Measurements from ENCODE around the gene WASF2.
"Not testable (repeated sequence)": the region's sequence is repeated elsewhere in the genome, so short reads cannot be mapped to it uniquely, and the experiment has no call there.

WASF2 gene

GRCh38 chr1:27469334-27469733 lies 20.6 kb downstream of the WASF2 start:
- no peak for TF ChIP-seq CTCF (IDR thresholded peaks at IDR 0.05; ENCODE audit: insufficient read depth, low read depth, low read length, missing control alignments)
- DNase-seq (ENCODE audit: low read depth) = peak; percentile 32

GRCh38 chr1:27468378-27468777 lies 21.6 kb downstream of the WASF2 start:
- H3K4me3 ChIP-seq (ENCODE audit: low read length); DNase-seq (ENCODE audit: low read depth): not testable (repeated sequence)

More at GRCh38 chr1:27469334-27469733, 20.6 kb downstream of the WASF2 start:
- H3K4me3 ChIP-seq (ENCODE audit: low read length) = no peak overlapping the region

GRCh38 chr1:27464926-27465647 lies 24.9 kb downstream of the WASF2 start:
- TF ChIP-seq CTCF (IDR thresholded peaks at IDR 0.05; ENCODE audit: insufficient read depth, low read depth, low read length, missing control alignments) = no peak
- DNase-seq (ENCODE audit: low read depth) = no peak
- H3K4me3 ChIP-seq (ENCODE audit: low read length) = no peak overlapping the region

- peak; percentile 55 for DNase-seq (ENCODE audit: low read depth)
- H3K4me3 ChIP-seq (ENCODE audit: low read length) = not testable (repeated sequence)
Measured at GRCh38 chr1:27463916-27464315, 26.1 kb downstream of the WASF2 start.

GRCh38 chr1:27458521-27458920 lies 31.4 kb downstream of the WASF2 start:
- not testable (repeated sequence) for H3K4me3 ChIP-seq (ENCODE audit: low read length); DNase-seq (ENCODE audit: low read depth)

GRCh38 chr1:27455139-27455811 lies 34.7 kb downstream of the WASF2 start:
- TF ChIP-seq CTCF (IDR thresholded peaks at IDR 0.05; ENCODE audit: insufficient read depth, low read depth, low read length, missing control alignments) = no peak
- peak; percentile 86 for DNase-seq (ENCODE audit: low read depth)
- H3K4me3 ChIP-seq (ENCODE audit: low read length) = no peak overlapping the region

- no peak for DNase-seq (ENCODE audit: low read depth)
- no peak overlapping the region for H3K4me3 ChIP-seq (ENCODE audit: low read length)
- no peak for TF ChIP-seq CTCF (IDR thresholded peaks at IDR 0.05; ENCODE audit: insufficient read depth, low read depth, low read length, missing control alignments)
Measured at GRCh38 chr1:27454610-27455009, 35.4 kb downstream of the WASF2 start.

GRCh38 chr1:27451343-27451742 lies 38.6 kb downstream of the WASF2 start:
- no peak for TF ChIP-seq CTCF (IDR thresholded peaks at IDR 0.05; ENCODE audit: insufficient read depth, low read depth, low read length, missing control alignments)
- DNase-seq (ENCODE audit: low read depth) = no peak
- no peak overlapping the region for H3K4me3 ChIP-seq (ENCODE audit: low read length)
